Panc1 (cell line): ENCODE results near the gene IL10. TPM values are rescaled to one million over a fixed set of nuclear protein-coding genes. Genes with fewer than 3 reads are reported as not detected.
A peak's percentile ranks its signal among the peaks of the same experiment; 100 is the strongest.

Experiments used
- ATAC-seq: fragments of 200-7000 bp; cut with Tn5 transposase; 2 replicates; pipeline ENCODE4 v1.9.1; 2020; ENCODE audit warnings: mild to moderate bottlenecking, moderate library complexity
- BruUV-seq: library from RNA; stranded (reverse); fragments of 400-500 nt; replicated peaks from 2 replicates; lab custom pipeline; 2021; lab: Mats Ljungman, UMichigan
- CTCF ChIA-PET: fragments of 300-600 bp; sonication (Branson Sonifier 250); formaldehyde crosslinking; loops from one replicate; lab custom pipeline; 2022; ENCODE audit warnings: antibody characterized with exemption; lab: Charles Lee
- POLR2A ChIA-PET: fragments of 300-600 bp; sonication (Branson Sonifier 250); formaldehyde crosslinking; loops from one replicate; lab custom pipeline; 2022; ENCODE audit warnings: antibody characterized with exemption; lab: Charles Lee
- DNase-seq: peaks from one replicate; pipeline ENCODE4 v3.0.0-alpha.2; 2010; ENCODE audit warnings: low read depth, low spot score
- H3K27ac ChIP-seq: 2 replicates; pipeline ENCODE4 v1.5.1; 2011; ENCODE audit warnings: mild to moderate bottlenecking, low read length, inconsistent platforms
- H3K27me3 ChIP-seq: fragments of 200-500 bp; sonication (Bioruptor generic); 2 replicates; pipeline ENCODE4 v1.6.0; 2014; ENCODE audit warnings: low read length, inconsistent platforms; ENCODE audit not compliant: control insufficient read depth, insufficient read depth
- H3K36me3 ChIP-seq: fragments of 200-500 bp; sonication (Bioruptor generic); 2 replicates; pipeline ENCODE4 v1.5.1; 2014; ENCODE audit warnings: inconsistent platforms, mild to moderate bottlenecking, low read length, moderate library complexity; ENCODE audit not compliant: control insufficient read depth, insufficient read depth
- H3K4me1 ChIP-seq: 2 replicates; pipeline ENCODE4 v1.5.1; 2011; ENCODE audit warnings: inconsistent platforms, mild to moderate bottlenecking, low read length, moderate library complexity; ENCODE audit not compliant: control insufficient read depth, insufficient read depth
- H3K4me3 ChIP-seq, 2 experiments: 2 replicates each; pipeline ENCODE4 v1.5.1; 2011 to 2012; ENCODE audit warnings: low read depth in 2 of 2, low read length in 2 of 2, mild to moderate bottlenecking in 2 of 2, inconsistent platforms in 1 of 2, moderate library complexity in 1 of 2
- H3K9me3 ChIP-seq: fragments of 200-500 bp; sonication (Bioruptor generic); 2 replicates; pipeline ENCODE4 v1.5.1; 2014; ENCODE audit warnings: low read depth, mild to moderate bottlenecking, inconsistent platforms, low read length, moderate library complexity; ENCODE audit not compliant: control insufficient read depth, insufficient read depth
- POLR2AphosphoS5 ChIP-seq: IDR thresholded peaks from 2 replicates; pipeline ENCODE4 v1.6.1; 2012; ENCODE audit warnings: mild to moderate bottlenecking, low read depth, low read length, moderate library complexity
- REST ChIP-seq, 2 experiments: IDR thresholded peaks; 2 replicates each; pipeline ENCODE4 v1.6.1; 2011 to 2012; ENCODE audit warnings: low read depth in 2 of 2, control low read depth in 1 of 2, low read length in 1 of 2, mild to moderate bottlenecking in 1 of 2, moderate library complexity in 1 of 2; ENCODE audit not compliant: insufficient read depth in 1 of 2
- SIN3A ChIP-seq: IDR thresholded peaks from 2 replicates; pipeline ENCODE4 v1.6.1; 2012; ENCODE audit warnings: low read depth, mild to moderate bottlenecking, low read length, moderate library complexity, borderline replicate concordance; ENCODE audit not compliant: insufficient read depth
- TCF7L2 ChIP-seq: IDR thresholded peaks from 2 replicates; pipeline ENCODE4 v1.6.1; 2011; ENCODE audit warnings: mild to moderate bottlenecking, low read depth, low read length, inconsistent platforms
- in situ Hi-C: cut with HindIII; loops from 2 replicates; pipeline ENCODE4 v1.10.0; 2016; ENCODE audit warnings: low sequenced_read_pairs, low pct_unique_long_range_greater_than_20kb
- intact Hi-C: fragments of 100-400 bp; cut with micrococcal nuclease; formaldehyde crosslinking; loops from one replicate; pipeline ENCODE4 v1.10.0; 2022; ENCODE audit not compliant: unreplicated experiment
- total RNA-seq: library from RNA; stranded (reverse); gene quantifications from one replicate; pipeline ENCODE4 v1.2.1, GENCODE V29; 2021; ENCODE audit not compliant: unreplicated experiment
- TF ChIP-seq, protein P1 (sequence below): fragments of 450-650 bp; IDR thresholded peaks from 2 replicates; pipeline ENCODE4 v1.5.1; 2017; ENCODE audit warnings: mild to moderate bottlenecking

Gene IL10
- total RNA-seq, 1 experiment from 2014 or later: not detected

- no peak overlapping the region for H3K4me3 ChIP-seq
- ChIA-PET POLR2A (no interaction called here), CTCF (interaction anchor here (0.7 kb wide), 1 partner anchor 33 kb away, joined by 4 read pairs; no protein-coding TSS in a partner anchor)
- H3K36me3 ChIP-seq: no peaks in the 10 kb centered on the region; the same call in 1 of the 2 replicates
- no peak overlapping the region for H3K27ac ChIP-seq
- TF ChIP-seq, protein P1, sequence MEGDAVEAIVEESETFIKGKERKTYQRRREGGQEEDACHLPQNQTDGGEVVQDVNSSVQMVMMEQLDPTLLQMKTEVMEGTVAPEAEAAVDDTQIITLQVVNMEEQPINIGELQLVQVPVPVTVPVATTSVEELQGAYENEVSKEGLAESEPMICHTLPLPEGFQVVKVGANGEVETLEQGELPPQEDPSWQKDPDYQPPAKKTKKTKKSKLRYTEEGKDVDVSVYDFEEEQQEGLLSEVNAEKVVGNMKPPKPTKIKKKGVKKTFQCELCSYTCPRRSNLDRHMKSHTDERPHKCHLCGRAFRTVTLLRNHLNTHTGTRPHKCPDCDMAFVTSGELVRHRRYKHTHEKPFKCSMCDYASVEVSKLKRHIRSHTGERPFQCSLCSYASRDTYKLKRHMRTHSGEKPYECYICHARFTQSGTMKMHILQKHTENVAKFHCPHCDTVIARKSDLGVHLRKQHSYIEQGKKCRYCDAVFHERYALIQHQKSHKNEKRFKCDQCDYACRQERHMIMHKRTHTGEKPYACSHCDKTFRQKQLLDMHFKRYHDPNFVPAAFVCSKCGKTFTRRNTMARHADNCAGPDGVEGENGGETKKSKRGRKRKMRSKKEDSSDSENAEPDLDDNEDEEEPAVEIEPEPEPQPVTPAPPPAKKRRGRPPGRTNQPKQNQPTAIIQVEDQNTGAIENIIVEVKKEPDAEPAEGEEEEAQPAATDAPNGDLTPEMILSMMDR: no peak
- TF ChIP-seq REST (IDR thresholded peaks at IDR 0.05; ENCODE audit: insufficient read depth in 1 of 2, low read depth in 2 of 2, low read length in 1 of 2) (no peak), TCF7L2 (no peak), POLR2AphosphoS5 (no peak), SIN3A (no peak)
- ATAC-seq (no peak), DNase-seq (no peak)
- no peaks in the 10 kb centered on the region for H3K4me1 ChIP-seq
- intact Hi-C loops: loop anchor here (2.0 kb wide), 1 partner anchor 185 kb away; no protein-coding TSS in a partner anchor
- in situ Hi-C loops: no loop called here
- H3K27me3 ChIP-seq: no peaks in the 10 kb centered on the region
- H3K9me3 ChIP-seq: no peaks in the 10 kb centered on the region
- no TSS peak for BruUV-seq
These were observed 44.2 kb downstream of the IL10 start for GRCh38 chr1:206727981-206728696.

- Histone ChIP-seq H3K27ac (no peak overlapping the region), H3K36me3 (no peaks in the 10 kb centered on the region; the same call in 1 of the 2 replicates), H3K27me3 (no peaks in the 10 kb centered on the region), H3K4me3 (no peak overlapping the region), H3K9me3 (no peaks in the 10 kb centered on the region), H3K4me1 (no peaks in the 10 kb centered on the region)
- DNase-seq (no peak), ATAC-seq (peak; percentile 49; the same call in 1 of the 2 replicates)
- TF ChIP-seq TCF7L2 (no peak), POLR2AphosphoS5 (no peak), REST (IDR thresholded peaks at IDR 0.05; ENCODE audit: insufficient read depth in 1 of 2, low read depth in 2 of 2, low read length in 1 of 2) (no peak), SIN3A (no peak)
- TF ChIP-seq, protein P1: no peak; the same call in none of the 2 replicates
- BruUV-seq: no TSS peak
- in situ Hi-C loops (no loop called here), intact Hi-C loops (no loop called here)
- POLR2A ChIA-PET: no interaction called here
- CTCF ChIA-PET: interaction anchor here (0.6 kb wide), 2 partner anchors 15 to 20 kb away, joined by 3 to 4 read pairs; no protein-coding TSS in a partner anchor
These were observed 47.0 kb downstream of the IL10 start for GRCh38 chr1:206725109-206725963.
